Neural progenitor cell (in vitro differentiated cells): Measurements from ENCODE around the gene MRTFB.

Experiments
- CTCF ChIP-seq: fragments of 200-600 bp; sonication (generic); IDR thresholded peaks from 2 replicates; pipeline ENCODE4 v1.5.1; 2017; ENCODE audit warnings: antibody characterized with exemption, mild to moderate bottlenecking
- EZH2 ChIP-seq: fragments of 200-600 bp; sonication (generic); IDR thresholded peaks from 2 replicates; pipeline ENCODE4 v1.6.1; 2017; ENCODE audit warnings: antibody characterized with exemption, mild to moderate bottlenecking, moderate library complexity

- TF ChIP-seq CTCF: no peak
- no peak for TF ChIP-seq EZH2
These were observed 27.8 kb upstream of the MRTFB start for GRCh38 chr16:14043278-14043677.
